T-cell (primary cell): Measurements from ENCODE around the gene AMBN. TPM values are rescaled to one million over a fixed set of nuclear protein-coding genes. Genes with fewer than 3 reads are reported as not detected.

ENCODE experiments used
- ATAC-seq, 4 experiments: fragments of 200-7000 bp in 3 of 4; fragments of 150-1000 bp in 1 of 4; cut with Tn5 transposase; replicated peaks in 1 of 4; 1 replicate in 3 of 4; 2 replicates in 1 of 4; pipeline ENCODE4 v1.10.0; 2021; ENCODE audit warnings: moderate library complexity in 3 of 4, mild to moderate bottlenecking in 2 of 4, moderate number of reproducible peaks in 1 of 4
- CTCF ChIA-PET, 2 donors: fragments of 300-600 bp; sonication (Branson Sonifier 250); formaldehyde crosslinking; loops; one replicate each; lab custom pipeline; 2022; ENCODE audit warnings: antibody characterized with exemption in 2 of 2; lab: Charles Lee
- POLR2A ChIA-PET, 2 donors: fragments of 300-600 bp; sonication (Branson Sonifier 250); formaldehyde crosslinking; loops; one replicate each; lab custom pipeline; 2022; ENCODE audit warnings: antibody characterized with exemption in 2 of 2; lab: Charles Lee
- DNase-seq, 35 experiments: peaks; one replicate each; pipeline versions ENCODE4 v3.0.0 to v3.0.0-alpha.2; 2013 to 2023
- H3K27ac ChIP-seq: one replicate; pipeline ENCODE4 v1.5.1; 2013; ENCODE audit warnings: low read length
- H3K27me3 ChIP-seq, 2 experiments: replicated peaks in 1 of 2; 1 replicate in 1 of 2; 2 replicates in 1 of 2; pipeline versions ENCODE4 v1.6.1 to v1.7.0; 2013; ENCODE audit warnings: low read length in 1 of 2, mixed read lengths in 1 of 2; ENCODE audit not compliant: control insufficient read depth in 2 of 2, insufficient read depth in 2 of 2; ENCODE audit errors: extremely low read depth in 1 of 2
- H3K36me3 ChIP-seq, 2 donors: 1 replicate in 1 of 2; 2 replicates in 1 of 2; pipeline versions ENCODE4 v1.6.1 to v1.7.0; 2013; ENCODE audit warnings: low read length in 1 of 2; ENCODE audit not compliant: control insufficient read depth in 2 of 2, insufficient read depth in 1 of 2; ENCODE audit errors: extremely low read depth in 1 of 2
- H3K4me1 ChIP-seq, 2 experiments: 1 replicate in 1 of 2; 2 replicates in 1 of 2; pipeline versions ENCODE4 v1.6.1 to v1.7.0; 2013; ENCODE audit warnings: low read length in 2 of 2, mixed read lengths in 1 of 2; ENCODE audit not compliant: insufficient read depth in 2 of 2, control insufficient read depth in 1 of 2; ENCODE audit errors: extremely low read depth in 1 of 2
- H3K4me3 ChIP-seq, 2 donors: 1 replicate in 1 of 2; 2 replicates in 1 of 2; pipeline versions ENCODE4 v1.5.1 to v1.7.0; 2013; ENCODE audit warnings: mild to moderate bottlenecking in 2 of 2, low read length in 1 of 2, moderate library complexity in 1 of 2; ENCODE audit not compliant: control insufficient read depth in 1 of 2; ENCODE audit errors: extremely low read depth in 1 of 2
- H3K9me3 ChIP-seq: 2 replicates; pipeline ENCODE4 v1.7.0; 2013
- H3K27ac Mint-ChIP-seq, 2 donors: one replicate each; pipeline ENCODE4 v1.8.0; 2020 to 2021; ENCODE audit warnings: mild to moderate bottlenecking in 2 of 2, mixed read lengths in 2 of 2
- H3K27me3 Mint-ChIP-seq, 2 donors: one replicate each; pipeline ENCODE4 v1.8.0; 2021 to 2022; ENCODE audit warnings: mixed read lengths in 2 of 2
- H3K36me3 Mint-ChIP-seq: one replicate; pipeline ENCODE4 v1.8.0; 2021; ENCODE audit warnings: mixed read lengths
- H3K4me1 Mint-ChIP-seq, 3 donors: one replicate each; pipeline ENCODE4 v1.8.0; 2020 to 2022; ENCODE audit warnings: mixed read lengths in 3 of 3, mild to moderate bottlenecking in 1 of 3
- H3K4me3 Mint-ChIP-seq, 3 donors: one replicate each; pipeline ENCODE4 v1.8.0; 2020 to 2022; ENCODE audit warnings: mild to moderate bottlenecking in 3 of 3, mixed read lengths in 3 of 3, moderate library complexity in 3 of 3
- H3K9me3 Mint-ChIP-seq, 3 donors: one replicate each; pipeline ENCODE4 v1.8.0; 2020 to 2022; ENCODE audit warnings: mixed read lengths in 3 of 3
- WGBS: methylation state at CpG from one replicate; pipeline ENCODE4 v1.1.5; 2013; ENCODE audit warnings: missing lambda C conversion rate; ENCODE audit not compliant: insufficient coverage; 5-methylcytosine and 5-hydroxymethylcytosine counted together
- total RNA-seq, 35 experiments: library from RNA in 6 of 35; stranded (reverse) in 6 of 35; fragments of 120-200 nt in 1 of 35; gene quantifications; one replicate each; pipeline versions ENCODE4 v1.2.1 to v1.2.4 and lab custom pipeline; 2013 to 2026

Gene AMBN
- total RNA-seq, 5 donors from 2014 or later (not counting 1 experiment from before 2014, with no cell fraction given): not detected

GRCh38 chr4:70603856-70604255, 11.8 kb downstream of the AMBN start:
- Histone ChIP-seq H3K4me1 (no peaks in the 10 kb centered on the region), H3K27me3 (peaks cover 0 to 6% of the 10 kb centered on the region in 2 experiments), H3K27ac (no peak overlapping the region), H3K9me3 (no peaks in the 10 kb centered on the region), H3K36me3 (no peaks in the 10 kb centered on the region), H3K4me3 (no peak overlapping the region)
- no CpG with 5 or more reads among the region's 3 CpGs for WGBS
- ChIA-PET POLR2A (no interaction called here), CTCF (interaction anchor here (1.1 to 1.4 kb wide), 2 partner anchors 10 to 1698 kb away, joined by 3 to 4 read pairs; no protein-coding TSS in a partner anchor)
- Mint-ChIP-seq H3K27me3 (peaks cover 5 to 18% of the 10 kb centered on the region in 2 donors), H3K27ac (no peak overlapping the region), H3K4me1 (no peaks in the 10 kb centered on the region), H3K4me3 (no peak overlapping the region), H3K36me3 (no peaks in the 10 kb centered on the region), H3K9me3 (no peaks in the 10 kb centered on the region)
- ATAC-seq: no peak
- DNase-seq: no peak

- Mint-ChIP-seq H3K4me3 (no peak overlapping the region), H3K27ac (no peak overlapping the region), H3K36me3 (no peaks in the 10 kb centered on the region), H3K4me1 (no peaks in the 10 kb centered on the region), H3K27me3 (peaks cover 15 to 27% of the 10 kb centered on the region in 2 donors), H3K9me3 (no peaks in the 10 kb centered on the region)
- no peak for DNase-seq
- WGBS: 78% methylated on average over 7 of the region's 8 CpGs
- Histone ChIP-seq H3K27me3 (peaks cover 0 to 9% of the 10 kb centered on the region in 2 experiments), H3K36me3 (no peaks in the 10 kb centered on the region), H3K4me3 (no peak overlapping the region), H3K9me3 (no peaks in the 10 kb centered on the region), H3K27ac (no peak overlapping the region), H3K4me1 (no peaks in the 10 kb centered on the region)
- ATAC-seq: no peak
- ChIA-PET POLR2A (no interaction called here), CTCF (no interaction called here)
Observed at GRCh38 chr4:70606459-70606858, 14.4 kb downstream of the AMBN start.

GRCh38 chr4:70607334-70607853, 15.3 kb downstream of the AMBN start:
- POLR2A ChIA-PET: no interaction called here
- DNase-seq: no peak
- no peak overlapping the region for H3K4me3 ChIP-seq

GRCh38 chr4:70608324-70608723, 16.3 kb downstream of the AMBN start:
- Histone ChIP-seq H3K9me3 (no peaks in the 10 kb centered on the region), H3K27ac (no peak overlapping the region), H3K36me3 (no peaks in the 10 kb centered on the region), H3K4me3 (no peak overlapping the region), H3K27me3 (peaks cover 0 to 9% of the 10 kb centered on the region in 2 experiments), H3K4me1 (peaks cover 0 to 2% of the 10 kb centered on the region in 2 experiments)
- no peak overlapping the region for H3K4me3 Mint-ChIP-seq
- no peaks in the 10 kb centered on the region for H3K9me3 Mint-ChIP-seq
- H3K27me3 Mint-ChIP-seq: peaks cover 16 to 37% of the 10 kb centered on the region in 2 donors
- no peaks in the 10 kb centered on the region for H3K36me3 Mint-ChIP-seq
- H3K4me1 Mint-ChIP-seq: peaks cover 3 to 5% (median 4%) of the 10 kb centered on the region in 3 donors
- ATAC-seq (no peak), DNase-seq (no peak)
- WGBS: no CpG with 5 or more reads among the region's 2 CpGs
- ChIA-PET CTCF (no interaction called here), POLR2A (no interaction called here)
- H3K27ac Mint-ChIP-seq: no peak overlapping the region

More at GRCh38 chr4:70607334-70607853, 15.3 kb downstream of the AMBN start:
- CTCF ChIA-PET: interaction anchor here (0.6 to 0.9 kb wide), 2 partner anchors 17 to 359 kb away, joined by 3 to 4 read pairs; no protein-coding TSS in a partner anchor
- WGBS: 100% methylated on average over 1 of the region's 3 CpGs
- H3K4me3 Mint-ChIP-seq: no peak overlapping the region
- no peak overlapping the region for H3K27ac Mint-ChIP-seq
- H3K4me1 Mint-ChIP-seq: no peaks in the 10 kb centered on the region
- Histone ChIP-seq H3K4me1 (no peaks in the 10 kb centered on the region), H3K9me3 (no peaks in the 10 kb centered on the region), H3K27ac (no peak overlapping the region), H3K27me3 (peaks cover 0 to 9% of the 10 kb centered on the region in 2 experiments), H3K36me3 (no peaks in the 10 kb centered on the region)
- H3K9me3 Mint-ChIP-seq: no peaks in the 10 kb centered on the region
- no peaks in the 10 kb centered on the region for H3K36me3 Mint-ChIP-seq
- H3K27me3 Mint-ChIP-seq: peaks cover 16 to 34% of the 10 kb centered on the region in 2 donors
- ATAC-seq: no peak

- Histone ChIP-seq H3K4me1 (peaks cover 0 to 2% of the 10 kb centered on the region in 2 experiments), H3K4me3 (no peak overlapping the region), H3K9me3 (no peaks in the 10 kb centered on the region), H3K27ac (no peak overlapping the region), H3K27me3 (peaks cover 0 to 3% of the 10 kb centered on the region in 2 experiments), H3K36me3 (no peaks in the 10 kb centered on the region)
- H3K9me3 Mint-ChIP-seq: peaks cover 0 to 4% (median 0%) of the 10 kb centered on the region in 3 donors
- peaks cover 8 to 13% (median 12%) of the 10 kb centered on the region in 3 donors for H3K4me1 Mint-ChIP-seq
- ChIA-PET CTCF (interaction anchor here (1.1 to 1.6 kb wide), 2 partner anchors 10 to 238 kb away, joined by 3 to 4 read pairs; no protein-coding TSS in a partner anchor), POLR2A (no interaction called here)
- H3K36me3 Mint-ChIP-seq: no peaks in the 10 kb centered on the region
- peak overlapping the region in 1 of 3 donors; percentile 24 for H3K4me3 Mint-ChIP-seq
- H3K27ac Mint-ChIP-seq: no peak overlapping the region
- no peak for DNase-seq
- peaks cover 11 to 23% of the 10 kb centered on the region in 2 donors for H3K27me3 Mint-ChIP-seq
- WGBS: no CpG with 5 or more reads among the region's 9 CpGs
- ATAC-seq: peak in 1 of 4 experiments; percentile 70
Observed at GRCh38 chr4:70613306-70614183, 21.5 kb downstream of the AMBN start.

- no peak for ATAC-seq
- peak overlapping the region in 1 of 3 donors; percentile 24 for H3K4me3 Mint-ChIP-seq
- ChIA-PET POLR2A (no interaction called here), CTCF (interaction anchor here (1.1 to 1.6 kb wide), 2 partner anchors 11 to 238 kb away, joined by 3 to 4 read pairs; no protein-coding TSS in a partner anchor)
- DNase-seq: no peak
- H3K36me3 ChIP-seq: no peaks in the 10 kb centered on the region
- H3K27ac Mint-ChIP-seq: no peak overlapping the region
- H3K27me3 Mint-ChIP-seq: peaks cover 11 to 20% of the 10 kb centered on the region in 2 donors
- H3K4me1 Mint-ChIP-seq: peaks cover 8 to 13% (median 12%) of the 10 kb centered on the region in 3 donors
- no CpG with 5 or more reads among the region's 3 CpGs for WGBS
- H3K4me3 ChIP-seq: no peak overlapping the region
- H3K4me1 ChIP-seq: peaks cover 0 to 2% of the 10 kb centered on the region in 2 experiments
- no peaks in the 10 kb centered on the region for H3K36me3 Mint-ChIP-seq
- H3K27me3 ChIP-seq: peaks cover 0 to 3% of the 10 kb centered on the region in 2 experiments
- H3K9me3 Mint-ChIP-seq: peaks cover 0 to 4% (median 4%) of the 10 kb centered on the region in 3 donors
- no peak overlapping the region for H3K27ac ChIP-seq
- H3K9me3 ChIP-seq: no peaks in the 10 kb centered on the region
Observed at GRCh38 chr4:70614184-70614555, 22.1 kb downstream of the AMBN start.
